ENCODE data around the gene ABO.
"Not testable (repeated sequence)": the region's sequence is repeated elsewhere in the genome, so short reads cannot be mapped to it uniquely, and the experiment has no call there.

Gene ABO

GRCh38 chr9:133275105-133276000, at the start of gene ABO:
Gene ABO (minus strand): TSS chr9:133275201.
- no peak for DNase-seq (ENCODE audit: extremely low read depth in 1 of 2, low read depth in 1 of 2)

GRCh38 chr9:133323991-133324703, 49.1 kb upstream of the ABO start:
- no peak for DNase-seq (ENCODE audit: extremely low read depth in 1 of 2, low read depth in 1 of 2)

- no peak for DNase-seq (ENCODE audit: extremely low read depth in 1 of 2, low read depth in 1 of 2)
Observed at GRCh38 chr9:133323211-133323610, 48.2 kb upstream of the ABO start.

GRCh38 chr9:133322701-133323100, 47.7 kb upstream of the ABO start:
- no peak for DNase-seq (ENCODE audit: extremely low read depth in 1 of 2, low read depth in 1 of 2)

GRCh38 chr9:133321411-133321935, 46.5 kb upstream of the ABO start:
- DNase-seq (ENCODE audit: extremely low read depth in 1 of 2, low read depth in 1 of 2), result no peak

GRCh38 chr9:133320421-133320881, 45.5 kb upstream of the ABO start:
- no peak for DNase-seq (ENCODE audit: extremely low read depth in 1 of 2, low read depth in 1 of 2)

- DNase-seq (ENCODE audit: extremely low read depth in 1 of 2, low read depth in 1 of 2), result not testable (repeated sequence)
Observed at GRCh38 chr9:133317551-133317950, 42.5 kb upstream of the ABO start.

GRCh38 chr9:133315997-133316396, 41.0 kb upstream of the ABO start:
- DNase-seq (ENCODE audit: extremely low read depth in 1 of 2, low read depth in 1 of 2), result no peak

GRCh38 chr9:133309608-133310007, 34.6 kb upstream of the ABO start:
- no peak for DNase-seq (ENCODE audit: extremely low read depth in 1 of 2, low read depth in 1 of 2)

- no peak for DNase-seq (ENCODE audit: extremely low read depth in 1 of 2, low read depth in 1 of 2)
Observed at GRCh38 chr9:133307301-133307700, 32.3 kb upstream of the ABO start.

- no peak for DNase-seq (ENCODE audit: extremely low read depth in 1 of 2, low read depth in 1 of 2)
Observed at GRCh38 chr9:133306242-133307204, 31.5 kb upstream of the ABO start.

- no peak for DNase-seq (ENCODE audit: extremely low read depth in 1 of 2, low read depth in 1 of 2)
Observed at GRCh38 chr9:133305731-133306130, 30.7 kb upstream of the ABO start.

- no peak for DNase-seq (ENCODE audit: extremely low read depth in 1 of 2, low read depth in 1 of 2)
Observed at GRCh38 chr9:133304477-133305377, 29.7 kb upstream of the ABO start.

GRCh38 chr9:133304158-133304470, 29.1 kb upstream of the ABO start:
- no peak for DNase-seq (ENCODE audit: extremely low read depth in 1 of 2, low read depth in 1 of 2)

- no peak for DNase-seq (ENCODE audit: extremely low read depth in 1 of 2, low read depth in 1 of 2)
Observed at GRCh38 chr9:133303266-133304157, 28.5 kb upstream of the ABO start.

GRCh38 chr9:133301253-133302230, 26.5 kb upstream of the ABO start:
- no peak for DNase-seq (ENCODE audit: extremely low read depth in 1 of 2, low read depth in 1 of 2)

GRCh38 chr9:133299996-133300395, 25.0 kb upstream of the ABO start:
- DNase-seq (ENCODE audit: extremely low read depth in 1 of 2, low read depth in 1 of 2), result not testable (repeated sequence)

- no peak for DNase-seq (ENCODE audit: extremely low read depth in 1 of 2, low read depth in 1 of 2)
Observed at GRCh38 chr9:133294257-133294656, 19.3 kb upstream of the ABO start.

Measured in stimulated activated CD8-positive, alpha-beta memory T cell treated with anti-CD3 and anti-CD28 coated beads, Interleukin-7, amount 100 ng/mL, for 48 hours (primary cell).